GM10248 (cell line): ENCODE data around the gene PPM1D.

Experiments
- CTCF ChIA-PET: fragments of 300-600 bp; sonication (Branson Sonifier 250); formaldehyde crosslinking; extraction: SDS; loops from one replicate; lab custom pipeline; 2021; ENCODE audit warnings: antibody characterized with exemption; lab: Yijun Ruan, JAX
- POLR2A ChIA-PET: fragments of 350-650 bp; sonication (Branson Sonifier 250); formaldehyde crosslinking; extraction: SDS; loops from one replicate; lab custom pipeline; 2020; ENCODE audit warnings: antibody characterized with exemption; lab: Yijun Ruan, JAX
- DNase-seq: peaks from one replicate; pipeline ENCODE4 v3.0.0; 2012; ENCODE audit errors: extremely low spot score
- CTCF ChIP-seq: IDR thresholded peaks from 2 replicates; pipeline ENCODE4 v1.5.1; 2012; ENCODE audit warnings: mild to moderate bottlenecking, low read depth; ENCODE audit errors: extremely low read depth, missing control alignments, control extremely low read depth

PPM1D gene

GRCh38 chr17:60627124-60627523, 27.1 kb downstream of the PPM1D start:
- ChIA-PET CTCF (interaction anchor here (1.0 to 1.1 kb wide), 2 partner anchors 11 to 27 kb away, joined by 4 to 6 read pairs; partner anchors contain the start of gene PPM1D), POLR2A (no interaction called here)
- DNase-seq, result no peak
- no peak for TF ChIP-seq CTCF

- no peak for TF ChIP-seq CTCF
- ChIA-PET CTCF (no interaction called here), POLR2A (interaction anchor here (0.7 kb wide), 1 partner anchor 759 kb away, joined by 3 read pairs; no protein-coding TSS in a partner anchor)
- DNase-seq, result no peak
These were observed 28.4 kb downstream of the PPM1D start for GRCh38 chr17:60628252-60628889.

GRCh38 chr17:60629120-60629519, 29.1 kb downstream of the PPM1D start:
- ChIA-PET POLR2A (no interaction called here), CTCF (interaction anchor here (2.3 kb wide), 1 partner anchor 10 kb away, joined by 16 read pairs; no protein-coding TSS in a partner anchor)
- no peak for TF ChIP-seq CTCF
- no peak for DNase-seq

- TF ChIP-seq CTCF, result no peak
- ChIA-PET CTCF (interaction anchor here (0.8 to 2.3 kb wide), 2 partner anchors 8 to 10 kb away, joined by 3 to 16 read pairs; no protein-coding TSS in a partner anchor), POLR2A (no interaction called here)
- no peak for DNase-seq
These were observed 30.4 kb downstream of the PPM1D start for GRCh38 chr17:60630352-60630751.

GRCh38 chr17:60631119-60631518, 31.1 kb downstream of the PPM1D start:
- CTCF ChIA-PET, result interaction anchor here (0.9 to 2.3 kb wide), 3 partner anchors 8 to 12 kb away, joined by 4 to 16 read pairs (median 5); no protein-coding TSS in a partner anchor
- POLR2A ChIA-PET, result no interaction called here
- DNase-seq, result no peak
- no peak for TF ChIP-seq CTCF

- POLR2A ChIA-PET, result no interaction called here
- no peak for TF ChIP-seq CTCF
- CTCF ChIA-PET, result interaction anchor here (0.8 to 3.4 kb wide), 20 partner anchors 8 to 494 kb away, joined by 3 to 34 read pairs (median 5); partner anchors contain the start of genes BCAS3, CHCT1 and PPM1D
- no peak for DNase-seq
These were observed 37.7 kb downstream of the PPM1D start for GRCh38 chr17:60637683-60638082.
